GM04503 (cell line): Measurements from ENCODE around the gene SCGB1C2.
"Not testable (repeated sequence)": the region's sequence is repeated elsewhere in the genome, so short reads cannot be mapped to it uniquely, and the experiment has no call there.

Source experiments
- DNase-seq: peaks from one replicate; pipeline ENCODE4 v3.0.0-alpha.2; 2012; ENCODE audit warnings: low read depth

The SCGB1C2 gene

DNA sequence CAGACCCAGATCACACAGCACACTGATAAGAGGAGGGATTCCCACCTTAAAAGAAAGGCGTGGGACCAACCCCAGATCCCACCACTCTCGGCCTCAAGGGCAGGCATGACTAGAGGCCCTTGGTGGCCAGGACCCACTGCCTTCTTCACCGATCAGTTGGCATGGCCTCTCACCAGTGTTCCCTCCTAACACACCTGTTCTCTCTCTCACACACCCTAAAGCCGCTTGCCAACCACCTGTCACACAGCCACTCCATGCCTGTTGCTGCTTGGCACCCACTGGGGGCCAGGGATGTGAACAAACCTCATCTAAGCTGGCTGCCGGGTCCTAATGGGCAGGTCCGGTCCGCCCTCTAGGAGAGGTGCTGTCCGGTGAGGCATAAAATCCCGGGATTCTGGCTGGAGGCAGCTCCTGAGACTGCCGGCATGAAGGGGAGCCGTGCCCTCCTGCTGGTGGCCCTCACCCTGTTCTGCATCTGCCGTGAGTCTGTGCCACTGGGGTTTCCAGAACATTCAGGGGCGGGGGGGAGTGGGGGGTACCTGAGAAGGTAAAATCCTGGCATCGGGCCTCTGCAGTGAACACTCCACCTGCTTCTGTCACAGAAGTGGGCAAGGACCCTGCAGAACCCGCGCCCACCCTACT is at the start of gene SCGB1C2:
Gene SCGB1C2, plus strand, starts transcription at position 404 of the 642 bp plus-strand sequence. Its CDS starts 22 bp downstream, at position 426.
- not testable (repeated sequence) for DNase-seq

DNA sequence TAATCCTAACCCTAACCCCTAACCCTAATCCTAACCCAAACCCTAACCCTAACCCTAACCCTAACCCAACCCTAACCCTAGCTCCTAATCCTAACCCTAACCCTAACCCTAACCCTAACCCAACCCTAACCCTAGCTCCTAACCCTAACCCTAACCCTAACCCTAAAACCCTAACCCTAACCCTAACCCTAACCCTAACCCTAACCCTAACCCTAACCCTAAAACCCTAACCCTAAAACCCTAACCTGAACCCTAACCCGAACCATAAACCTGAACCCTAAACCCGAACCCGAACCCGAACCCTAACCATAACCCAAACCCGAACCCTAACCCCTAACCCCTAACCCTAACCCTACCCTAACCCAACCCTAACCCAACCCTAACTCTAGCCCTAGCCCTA is 24.3 kb upstream of the SCGB1C2 start:
- DNase-seq, result not testable (repeated sequence)

- not testable (repeated sequence) for DNase-seq
These were observed 18.9 kb upstream of the SCGB1C2 start for GRCh38 chr17:118339-118917.

- DNase-seq, result not testable (repeated sequence)
These were observed 3.4 kb upstream of the SCGB1C2 start for GRCh38 chr17:133932-134331.

GRCh38 chr17:134332-134785 is 3.0 kb upstream of the SCGB1C2 start:
- not testable (repeated sequence) for DNase-seq

DNA sequence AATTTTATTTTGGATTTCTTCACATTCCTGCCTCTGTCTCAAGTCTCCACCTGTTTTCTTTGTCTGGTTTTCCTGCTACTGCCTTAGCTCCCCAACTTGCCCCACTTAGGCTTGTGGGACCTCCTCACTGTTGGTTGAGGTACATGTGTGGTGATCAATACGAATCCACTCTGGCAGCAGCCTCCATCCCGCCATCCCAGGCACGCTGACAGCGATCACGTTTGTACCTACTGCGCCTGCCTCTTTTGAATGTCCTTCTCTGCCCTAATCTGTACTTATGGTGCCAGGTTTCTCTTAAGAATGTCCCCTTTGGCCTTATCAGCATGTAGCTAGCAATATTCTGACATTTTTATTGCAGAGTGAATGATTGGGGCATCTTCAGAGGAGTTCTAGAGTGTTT is 2.3 kb upstream of the SCGB1C2 start:
- DNase-seq, result not testable (repeated sequence)

DNA sequence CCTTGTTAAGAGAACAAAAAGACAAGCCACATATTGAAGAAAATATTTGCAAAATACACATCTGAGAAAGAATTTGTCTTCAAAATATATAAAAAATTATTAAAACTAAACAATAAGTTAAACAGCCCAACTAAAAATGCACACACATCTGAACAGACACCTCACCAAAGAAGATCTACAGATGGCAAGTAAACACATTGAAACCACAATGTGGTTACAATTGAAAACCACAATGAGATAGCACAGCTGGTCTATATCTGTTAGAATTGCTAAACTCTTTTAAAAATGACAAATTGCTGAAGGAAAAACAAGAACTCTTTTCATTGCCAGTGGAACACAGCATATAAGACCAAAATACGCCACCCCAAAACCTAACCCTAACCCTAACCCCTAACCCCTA is 1.5 kb upstream of the SCGB1C2 start:
- DNase-seq, result not testable (repeated sequence)

DNA sequence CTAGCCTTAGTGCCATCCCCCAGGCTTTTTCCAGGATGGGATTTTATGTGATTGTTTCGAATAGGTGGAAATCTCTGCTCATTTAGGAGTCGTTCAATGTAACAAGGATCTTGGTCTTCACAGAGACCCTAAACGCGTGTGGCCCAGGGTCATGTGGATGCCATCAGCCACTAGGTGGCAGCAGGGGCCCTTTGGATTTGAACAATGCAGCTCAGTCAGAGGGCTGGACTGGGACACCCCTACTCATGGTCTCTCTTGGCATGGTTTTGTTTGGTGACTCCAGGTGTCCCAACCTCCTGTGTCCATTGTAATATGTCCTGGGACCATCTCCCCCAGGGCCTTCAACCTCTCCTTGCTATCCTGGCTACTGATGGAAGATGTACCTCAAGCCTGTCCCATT is 838 bp upstream of the SCGB1C2 start:
- not testable (repeated sequence) for DNase-seq

GRCh38 chr17:139401-140205 is 2.2 kb downstream of the SCGB1C2 start:
- not testable (repeated sequence) for DNase-seq

DNA sequence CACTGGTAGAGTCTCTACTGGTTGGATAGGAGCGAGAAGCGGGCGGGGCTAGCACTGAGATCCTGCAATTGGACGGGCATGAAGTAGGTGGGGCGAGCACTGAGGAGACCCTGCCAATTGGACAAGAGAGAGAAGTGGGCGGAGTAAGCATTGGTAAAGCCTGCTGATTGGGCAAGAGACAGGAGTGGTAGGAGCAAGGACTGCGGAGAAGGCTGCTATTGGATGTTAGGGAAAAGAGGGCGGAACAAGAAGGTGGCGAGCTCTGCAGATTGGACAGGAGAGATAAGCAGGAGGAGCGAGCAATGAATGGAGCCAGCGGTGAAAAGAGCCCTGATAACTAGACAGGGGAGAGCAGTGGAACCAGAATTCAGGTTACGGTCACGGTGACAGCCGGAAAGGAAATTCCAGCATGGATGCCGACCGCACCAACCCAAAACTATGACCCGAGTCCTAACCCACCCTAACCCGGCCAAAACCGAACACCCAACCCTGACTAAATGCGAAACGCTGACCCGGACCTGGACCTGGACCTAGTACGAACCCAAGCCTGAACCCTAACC is 4.8 kb downstream of the SCGB1C2 start:
- DNase-seq, result no peak

DNA sequence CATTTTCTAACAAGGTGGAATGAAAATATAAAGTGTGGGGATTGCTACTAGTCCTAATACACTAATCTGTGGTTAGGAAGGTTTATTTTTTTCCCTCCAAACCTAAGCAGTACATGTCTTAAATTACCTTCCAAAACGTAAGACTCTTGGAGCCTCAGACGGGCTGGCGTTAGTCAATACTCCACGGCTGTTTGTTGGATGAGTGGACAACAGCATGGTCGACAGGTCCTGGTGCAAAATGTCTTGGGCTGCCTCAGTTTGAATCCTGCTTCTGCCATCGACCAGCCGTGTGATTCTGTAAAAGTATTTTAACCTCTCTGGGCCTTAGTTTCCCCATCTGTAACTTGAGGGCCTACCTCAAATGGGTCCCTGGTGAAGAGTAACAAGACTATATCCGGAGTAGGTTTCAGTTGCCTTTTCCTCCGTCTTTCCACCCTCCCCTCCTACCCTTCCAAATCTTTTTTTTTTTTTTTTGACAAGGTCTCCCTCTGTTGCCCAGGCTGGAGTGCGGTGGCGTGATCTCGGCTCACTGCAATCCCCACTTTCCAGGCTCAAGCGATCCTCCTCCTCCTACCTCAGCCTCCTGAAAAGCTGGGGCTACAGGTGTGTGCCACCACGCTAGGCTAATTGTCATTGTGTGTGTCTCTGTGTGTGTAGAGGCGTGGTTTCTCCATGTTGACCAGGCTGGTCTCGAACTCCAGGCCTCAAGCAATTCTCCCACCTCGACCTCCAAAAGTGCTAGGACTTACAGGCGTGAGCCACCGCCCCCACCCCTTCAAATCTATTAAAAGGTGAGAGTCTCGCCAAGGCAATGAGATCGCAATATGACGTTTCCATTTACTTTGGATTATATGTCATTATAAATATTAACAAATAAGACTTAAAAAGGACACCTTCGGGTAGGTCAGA is 5.8 kb downstream of the SCGB1C2 start:
- DNase-seq, result no peak

DNA sequence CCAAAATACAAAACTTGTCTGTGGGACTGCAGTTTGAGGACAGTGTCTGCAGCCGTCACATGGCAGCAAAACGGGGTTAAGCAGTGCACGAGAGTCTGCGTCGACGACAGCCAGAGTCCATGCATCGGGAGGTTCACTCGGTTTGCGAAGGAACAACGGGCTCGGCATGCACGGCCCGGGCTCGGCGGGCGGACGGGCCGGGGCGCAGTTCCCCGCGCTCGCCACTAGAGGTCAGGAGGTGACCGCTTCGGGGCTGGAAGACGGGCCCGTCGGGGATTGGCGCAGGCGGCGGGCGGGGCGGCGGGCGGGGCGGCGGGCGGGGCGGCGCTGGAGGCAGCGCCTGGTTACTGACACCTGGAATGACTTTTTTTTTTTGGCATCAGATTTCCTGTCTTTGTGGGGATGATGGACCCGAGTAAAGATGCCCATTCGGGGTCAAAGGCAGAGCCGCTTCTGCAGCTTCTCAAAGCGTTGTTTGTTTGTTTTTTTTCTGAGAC is 6.5 kb downstream of the SCGB1C2 start:
- DNase-seq, result no peak

GRCh38 chr17:144936-145670 is 7.7 kb downstream of the SCGB1C2 start:
- no peak for DNase-seq

DNA sequence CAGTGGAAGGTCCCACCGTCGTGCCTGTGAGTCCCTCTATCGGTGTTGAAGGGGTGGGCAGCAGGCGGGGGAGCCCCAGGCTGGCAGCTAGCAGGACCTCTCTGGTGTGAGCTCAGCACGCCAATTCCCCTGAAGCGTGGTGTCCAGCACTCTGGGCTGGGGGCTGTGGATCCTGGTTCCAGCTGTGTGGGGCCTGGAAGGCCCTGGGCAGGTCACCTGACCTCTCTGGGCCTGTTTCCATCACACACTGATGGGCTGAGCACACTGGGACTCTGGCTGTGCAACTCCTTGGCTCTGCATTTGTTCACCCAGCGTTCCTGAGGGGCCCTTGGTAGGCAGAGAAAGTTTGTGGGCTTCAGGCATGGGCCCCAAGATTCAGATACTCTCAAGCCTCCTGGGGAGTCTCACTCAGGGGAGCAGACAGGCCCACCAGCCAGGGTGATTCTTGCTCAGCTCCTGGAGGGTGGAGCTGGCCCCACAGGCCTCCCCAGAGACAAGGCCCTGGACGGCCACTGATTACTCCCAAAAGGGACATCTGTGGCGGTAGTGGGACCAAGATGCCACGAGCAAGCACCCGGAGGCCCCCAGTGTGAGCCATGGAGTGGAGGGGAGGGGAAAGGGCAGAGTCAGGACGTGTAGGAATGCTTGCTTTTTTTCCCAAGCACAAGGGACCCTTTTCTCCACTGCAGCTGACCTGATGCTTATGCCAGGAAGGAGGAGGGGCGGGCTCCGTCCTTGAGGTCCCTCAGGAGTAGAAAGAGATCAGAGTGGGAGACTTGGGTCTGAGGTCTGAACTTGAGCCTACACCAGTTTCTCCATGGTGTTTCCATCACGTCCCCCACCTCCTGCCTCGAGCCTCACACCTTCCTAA is 8.5 kb downstream of the SCGB1C2 start:
- DNase-seq, result no peak

GRCh38 chr17:146546-146945 is 9.2 kb downstream of the SCGB1C2 start:
- no peak for DNase-seq

DNA sequence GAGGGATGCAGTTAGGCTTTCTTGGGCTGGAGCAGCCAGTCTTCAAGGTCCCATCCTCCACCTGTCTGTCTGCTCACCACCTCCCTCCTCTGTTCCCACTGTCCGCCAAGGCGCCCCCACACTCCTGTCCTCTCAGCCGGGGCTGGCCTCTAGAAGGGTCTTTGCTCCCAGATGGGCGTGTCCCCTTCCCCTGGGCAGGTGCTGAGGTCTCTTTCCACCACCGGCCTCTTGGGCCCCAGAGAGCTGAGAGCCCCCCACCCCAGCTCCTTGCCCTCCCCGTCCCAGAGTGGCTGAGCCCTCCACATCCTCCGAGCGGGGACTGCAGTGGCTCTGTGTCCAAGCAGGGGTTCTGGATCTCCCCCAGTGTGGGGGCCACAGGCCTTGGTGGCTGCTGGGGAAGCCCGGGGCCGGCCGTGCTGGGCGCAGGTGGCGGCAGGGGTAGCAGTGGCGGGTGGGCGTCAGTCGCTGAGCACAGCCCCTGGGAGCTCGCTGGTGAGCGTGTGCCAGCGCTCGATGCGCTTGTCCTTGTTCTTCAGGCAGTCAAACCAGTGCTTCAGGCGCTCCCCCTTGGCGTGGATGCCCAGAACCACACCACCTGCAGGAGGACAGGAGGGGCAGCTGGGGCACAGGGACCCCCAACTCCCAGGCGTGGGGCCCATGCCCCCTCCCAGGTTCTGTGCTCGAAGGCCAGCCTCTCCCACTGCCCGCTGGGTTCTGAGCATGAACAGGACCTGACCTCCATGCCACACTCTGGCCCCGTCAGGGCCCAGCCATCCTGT is 9.8 kb downstream of the SCGB1C2 start:
- no peak for DNase-seq

GRCh38 chr17:147796-148740 is 10.7 kb downstream of the SCGB1C2 start:
- DNase-seq, result no peak

- DNase-seq, result no peak
These were observed 11.4 kb downstream of the SCGB1C2 start for GRCh38 chr17:148757-149156.
